HG03439 (cell line): ENCODE data around the gene NR2F1.

Experiments used
- ATAC-seq: cut with Tn5 transposase; IDR thresholded peaks from one replicate; pipeline ENCODE4 v1.9.1; 2021; ENCODE audit warnings: mild to moderate bottlenecking, moderate library complexity; ENCODE audit not compliant: unreplicated experiment

NR2F1 gene

GRCh38 chr5:93590493-93590892 lies 7.5 kb downstream of the NR2F1 start:
- no peak for ATAC-seq

- no peak for ATAC-seq
These were observed 8.4 kb downstream of the NR2F1 start for GRCh38 chr5:93591323-93591945.

DNA sequence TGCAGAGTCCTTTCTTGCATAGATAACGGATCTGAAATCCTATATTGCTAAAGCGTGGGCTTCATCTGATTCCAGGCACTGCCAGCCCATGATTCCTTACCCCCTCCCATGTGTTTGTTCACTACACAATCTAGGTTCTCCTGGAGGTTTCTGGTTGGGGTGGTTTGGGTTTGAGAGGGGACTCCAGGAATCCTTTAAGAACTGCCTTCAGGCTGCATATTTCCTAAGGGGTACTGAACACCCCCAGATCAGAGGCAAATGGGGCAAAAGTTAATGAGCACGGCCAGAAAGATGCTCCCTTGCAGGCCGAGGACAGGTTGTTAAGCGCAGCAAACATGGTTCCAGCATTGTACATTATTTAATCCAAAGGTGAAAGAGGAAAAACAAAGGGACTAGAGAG lies 9.9 kb downstream of the NR2F1 start:
- no peak for ATAC-seq

DNA sequence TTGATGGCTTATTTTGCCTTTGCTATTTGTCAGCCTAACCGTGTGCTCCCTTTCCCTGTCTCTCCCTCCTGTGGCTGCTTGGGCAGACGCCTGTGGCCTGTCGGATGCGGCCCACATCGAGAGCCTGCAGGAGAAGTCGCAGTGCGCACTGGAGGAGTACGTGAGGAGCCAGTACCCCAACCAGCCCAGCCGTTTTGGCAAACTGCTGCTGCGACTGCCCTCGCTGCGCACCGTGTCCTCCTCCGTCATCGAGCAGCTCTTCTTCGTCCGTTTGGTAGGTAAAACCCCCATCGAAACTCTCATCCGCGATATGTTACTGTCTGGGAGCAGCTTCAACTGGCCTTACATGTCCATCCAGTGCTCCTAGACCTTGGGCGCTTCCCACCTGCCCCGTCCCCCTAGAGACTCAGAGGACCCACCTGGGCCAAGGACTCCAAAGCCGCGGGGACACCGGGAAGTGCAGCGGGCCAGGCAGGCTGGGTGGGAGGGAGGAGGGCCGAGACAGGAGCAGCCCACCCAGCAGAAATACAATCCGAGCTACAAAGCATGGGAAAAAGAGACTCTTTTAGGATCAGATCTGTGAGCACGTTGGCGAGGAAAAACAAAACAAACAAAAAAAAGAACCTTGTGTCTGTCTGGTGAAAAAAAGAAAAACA lies 10.6 kb downstream of the NR2F1 start:
- ATAC-seq, result no peak

DNA sequence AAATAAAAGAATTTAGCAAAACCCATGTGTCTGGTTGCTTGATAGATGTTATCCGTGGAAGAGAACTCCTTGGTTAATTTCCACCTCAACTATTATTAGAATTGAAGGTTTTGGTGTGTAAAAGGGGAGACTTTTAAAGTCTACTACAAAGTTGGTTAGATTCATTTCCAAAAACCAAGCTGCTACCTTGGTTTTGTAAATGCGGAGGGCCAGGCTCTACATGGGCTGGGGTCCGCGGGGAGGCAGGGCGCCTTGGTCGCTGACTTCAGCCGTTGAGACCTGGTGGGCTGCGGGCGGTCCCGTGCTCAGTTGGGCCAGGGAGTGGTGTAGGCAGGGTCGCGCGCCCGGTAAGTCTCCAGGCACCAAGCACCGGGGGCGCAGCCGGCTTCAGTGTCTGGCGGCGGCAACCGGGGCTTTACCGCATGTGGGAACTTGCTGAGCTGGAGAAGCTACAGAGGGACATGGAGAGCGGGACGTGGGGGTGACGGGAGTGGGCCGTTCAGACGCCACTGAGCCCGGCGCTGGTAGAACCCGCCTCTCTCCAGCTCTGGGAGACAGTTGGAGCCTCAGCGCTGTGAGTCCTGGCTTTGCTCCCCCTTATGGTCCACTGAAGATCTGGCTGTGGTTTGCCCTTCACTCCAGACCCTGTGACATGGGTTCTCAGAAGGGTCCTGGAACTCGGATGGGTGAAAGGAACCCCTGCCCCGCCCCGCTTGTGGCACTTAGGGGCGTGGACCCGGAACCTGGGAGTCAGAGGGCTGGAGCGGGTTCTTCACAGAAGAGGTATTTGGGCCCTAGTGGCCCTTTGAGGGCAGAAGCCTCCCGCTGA lies 11.8 kb downstream of the NR2F1 start:
- ATAC-seq, result no peak

DNA sequence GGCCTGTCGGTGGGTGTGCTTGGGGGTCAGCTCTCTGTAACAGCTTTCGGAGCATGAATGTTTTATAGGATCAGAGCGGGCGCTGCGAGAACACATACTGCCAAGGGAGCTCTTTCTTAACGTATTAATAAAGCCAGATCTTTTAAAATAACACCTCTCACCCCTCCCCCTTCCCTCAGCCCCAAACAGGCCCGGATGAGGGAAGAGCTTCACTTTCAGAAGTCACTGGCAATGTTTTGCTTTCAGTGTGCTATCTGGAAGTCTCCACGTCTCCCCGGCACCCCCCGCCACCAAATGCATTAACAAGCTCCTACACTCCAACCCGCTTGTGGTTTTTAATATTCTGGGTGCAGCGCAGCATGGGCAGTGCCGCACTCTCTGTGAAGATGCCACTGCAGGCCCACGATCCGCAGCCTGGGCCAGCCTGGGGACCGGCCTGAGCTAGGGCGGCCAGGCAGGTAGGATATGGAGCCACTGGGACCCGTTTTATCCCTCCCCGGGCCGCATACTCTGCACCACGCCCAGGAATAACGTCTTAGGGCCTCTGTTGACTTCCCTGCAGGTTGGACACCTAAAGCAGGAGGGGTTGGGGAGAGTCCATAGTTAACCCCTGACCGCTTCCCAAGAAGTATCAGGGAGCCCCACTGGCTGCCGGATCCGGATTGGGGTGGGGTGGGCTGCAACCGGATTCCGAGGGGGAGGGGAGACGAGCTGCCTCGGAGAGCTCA lies 12.6 kb downstream of the NR2F1 start:
- ATAC-seq, result no peak

DNA sequence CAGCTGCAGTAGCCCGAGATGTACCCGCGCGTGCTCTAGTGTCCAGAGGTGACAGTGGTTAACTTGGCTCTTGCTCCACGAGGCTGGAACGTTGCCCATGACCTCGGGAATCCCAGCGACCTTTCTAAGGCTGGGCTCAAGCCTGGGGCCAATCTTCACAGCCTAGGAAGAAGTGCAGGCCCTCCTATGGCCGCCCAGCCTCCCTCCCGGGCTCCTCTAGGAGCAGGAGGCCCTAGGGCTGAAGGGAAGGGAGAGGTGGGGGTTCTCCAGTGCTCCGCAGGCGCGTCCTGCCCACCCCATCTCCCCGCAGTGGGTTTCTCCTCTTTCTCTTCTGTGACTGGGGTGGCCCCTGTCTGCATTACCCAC lies 13.3 kb downstream of the NR2F1 start:
- no peak for ATAC-seq

DNA sequence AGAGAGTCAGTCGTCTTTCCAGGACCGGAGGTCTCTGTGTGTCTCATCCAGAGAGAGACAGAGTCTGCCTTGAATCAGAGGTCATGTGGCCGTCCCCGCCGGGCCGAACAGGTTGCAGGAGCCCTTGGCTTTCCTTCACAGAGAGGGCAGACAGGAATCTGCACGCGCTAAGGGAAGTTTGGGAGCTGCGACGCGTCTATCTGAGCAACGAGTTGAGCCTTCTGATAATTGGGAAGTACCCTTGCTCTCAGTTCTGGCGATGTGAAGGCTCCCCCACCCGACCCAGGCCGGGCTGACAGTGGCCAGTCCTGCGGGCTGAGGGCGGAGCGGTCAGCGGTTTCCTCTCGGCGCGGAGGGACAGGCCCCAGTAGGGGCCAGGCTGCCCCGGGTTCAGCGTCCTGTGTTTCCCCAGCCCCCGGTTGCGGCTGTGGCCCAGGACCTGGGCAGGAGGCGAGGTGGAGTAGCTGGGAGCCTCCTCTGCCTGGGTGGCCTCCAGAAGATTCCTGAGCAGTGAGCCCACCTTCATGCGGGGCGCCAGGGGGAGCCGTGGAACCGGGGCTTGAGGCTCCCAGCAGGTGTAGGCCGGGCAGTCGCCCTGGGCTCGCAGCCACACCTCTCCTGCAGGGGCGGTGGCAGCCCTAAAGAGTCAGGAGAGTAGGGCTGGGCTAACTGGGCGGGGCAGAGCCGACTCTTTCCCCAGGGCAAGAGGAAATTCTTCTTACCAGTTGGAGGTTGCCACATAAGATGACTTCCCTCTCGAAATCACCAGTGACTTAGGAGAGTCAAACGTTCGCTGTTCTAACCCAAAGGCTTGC lies 13.9 kb downstream of the NR2F1 start:
- ATAC-seq, result no peak

DNA sequence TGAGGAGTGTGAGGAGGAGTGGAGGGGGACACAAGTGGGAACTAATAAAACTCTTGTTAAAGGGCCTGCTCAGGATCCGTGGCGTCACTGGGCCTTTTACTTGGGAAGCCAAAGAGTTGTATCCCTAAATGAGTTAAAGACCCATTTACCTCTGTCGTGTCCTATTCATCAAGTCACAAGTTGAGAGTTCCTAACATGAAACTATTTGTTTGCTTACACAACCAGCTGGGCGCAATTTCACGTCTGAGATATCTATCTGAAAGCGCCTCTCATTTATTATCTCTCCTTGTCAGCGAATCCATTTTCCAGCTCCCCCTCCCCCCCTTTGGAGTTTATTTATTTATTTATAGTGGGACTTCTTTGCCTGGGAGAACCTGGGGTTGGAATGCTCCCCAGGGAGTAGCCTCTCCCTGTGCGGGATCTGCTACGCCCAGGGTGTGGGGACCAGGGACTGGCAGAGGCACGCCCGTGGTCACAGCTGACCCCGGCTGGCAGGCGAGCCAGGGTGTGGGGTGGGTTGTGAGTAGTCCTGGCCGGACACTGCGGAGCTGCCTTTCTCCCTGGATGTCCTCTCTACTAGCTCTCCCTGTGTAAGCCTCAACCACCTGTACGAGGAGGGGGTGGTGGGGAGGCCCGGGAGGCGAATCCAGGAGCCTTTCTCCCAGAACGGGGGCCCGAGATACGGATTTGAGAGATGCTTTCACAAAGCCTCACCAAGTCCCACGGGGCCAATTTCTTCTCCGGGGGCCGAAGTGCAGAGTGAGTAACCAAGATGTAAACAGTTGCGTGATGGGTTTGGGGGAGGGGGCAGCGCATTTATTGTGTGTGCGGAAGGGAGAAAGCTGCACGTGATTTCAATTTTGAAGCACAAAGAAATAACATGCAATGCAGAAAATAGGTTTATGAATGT lies 15.3 kb downstream of the NR2F1 start:
- no peak for ATAC-seq

DNA sequence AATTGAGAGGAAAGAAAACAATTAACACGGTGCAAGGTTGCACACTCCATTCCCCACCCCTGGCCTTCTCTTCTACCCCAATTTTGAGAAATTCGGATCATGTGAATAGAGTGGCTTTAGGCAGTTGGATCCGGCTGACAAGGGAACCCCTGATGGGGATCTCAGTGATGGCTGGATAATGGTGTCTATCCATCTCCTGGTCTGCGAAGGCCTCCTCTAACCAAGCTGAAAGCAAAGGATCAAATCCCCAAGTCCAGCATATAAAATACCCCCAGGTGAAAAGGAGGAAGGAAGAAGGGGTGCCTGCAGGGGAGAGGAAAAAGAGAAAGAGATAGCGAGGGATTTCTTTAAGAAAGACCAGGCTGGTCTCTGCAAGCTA lies 16.0 kb downstream of the NR2F1 start:
- no peak for ATAC-seq

- ATAC-seq, result no peak
These were observed 16.5 kb downstream of the NR2F1 start for GRCh38 chr5:93599399-93600120.

GRCh38 chr5:93600409-93601070 lies 17.5 kb downstream of the NR2F1 start:
- ATAC-seq, result no peak

GRCh38 chr5:93601071-93601801 lies 18.2 kb downstream of the NR2F1 start:
- ATAC-seq, result no peak

GRCh38 chr5:93601802-93602155 lies 18.8 kb downstream of the NR2F1 start:
- ATAC-seq, result no peak

DNA sequence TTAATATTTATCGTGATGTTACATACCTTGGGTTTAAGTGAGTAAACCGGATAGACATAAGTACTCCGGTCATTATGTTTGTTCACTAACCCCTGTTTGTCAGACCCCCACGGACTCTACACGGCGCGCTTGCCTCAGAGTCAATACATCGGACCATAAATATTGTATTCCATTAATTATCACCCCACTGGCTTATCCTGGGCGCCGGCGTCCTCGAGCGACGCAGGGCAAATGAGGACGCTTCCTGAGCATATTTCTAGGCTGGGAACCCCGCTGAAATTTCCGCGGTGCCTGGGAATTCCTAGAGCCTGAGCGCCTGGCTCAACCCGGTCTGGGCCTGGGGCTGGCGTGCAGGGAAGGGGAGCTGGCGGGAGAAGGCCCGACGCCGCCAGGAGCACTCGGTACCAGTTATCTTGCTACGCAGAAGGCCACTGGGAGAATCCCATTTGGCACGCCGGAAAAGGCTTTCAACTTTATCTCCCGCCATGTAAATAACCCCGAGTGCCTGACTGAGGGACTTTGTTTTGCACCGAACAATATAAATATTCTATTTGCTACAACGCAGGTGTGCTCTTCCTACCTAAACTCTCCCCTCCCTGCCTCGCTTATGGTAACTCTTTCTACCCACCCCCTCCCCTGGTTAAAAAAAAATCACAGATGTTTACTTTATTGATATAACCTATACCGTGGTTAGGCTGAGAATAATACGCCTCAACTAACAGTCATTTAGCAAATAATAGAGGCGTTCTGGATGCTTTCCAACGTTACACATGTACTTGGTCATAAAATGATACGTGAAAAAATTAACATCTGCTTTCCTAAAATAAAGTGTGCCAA lies 19.4 kb downstream of the NR2F1 start:
- no peak for ATAC-seq

GRCh38 chr5:93603078-93603792 lies 20.2 kb downstream of the NR2F1 start:
- no peak for ATAC-seq
